MM.1S (cell line): ENCODE results near the gene CACNA1H.

Source experiments
- CTCF ChIP-seq: fragments of 300-600 bp; sonication (generic); IDR thresholded peaks from 2 replicates; pipeline ENCODE4 v1.5.1; 2016; ENCODE audit warnings: antibody characterized with exemption, low read length, mixed read lengths
- EZH2 ChIP-seq: fragments of 300-600 bp; sonication (generic); optimal IDR thresholded peaks from 2 replicates; pipeline ENCODE3; 2017; ENCODE audit warnings: low read depth, mild to moderate bottlenecking, antibody characterized with exemption, low read length, mixed read lengths

- TF ChIP-seq CTCF (no peak), EZH2 (no peak)
Observed at GRCh38 chr16:1262846-1263221, 109.9 kb downstream of the CACNA1H start.
